Measurements from ENCODE around the gene APOL2. TPM values are rescaled to one million over a fixed set of nuclear protein-coding genes. Genes with fewer than 3 reads are reported as not detected.
A peak's percentile ranks its signal among the peaks of the same experiment; 100 is the strongest.
"Not testable (repeated sequence)": the region's sequence is repeated elsewhere in the genome, so short reads cannot be mapped to it uniquely, and the experiment has no call there.

Gene APOL2
- total RNA-seq, 1 experiment from 2014 or later = 16.0 TPM

GRCh38 chr22:36277482-36278291 lies 38.4 kb upstream of the APOL2 start:
- Mint-ChIP-seq H3K9me3 (ENCODE audit: unreplicated experiment) (no peaks in the 10 kb centered on the region), H3K36me3 (ENCODE audit: insufficient read depth, unreplicated experiment) (peaks cover 44% of the 10 kb centered on the region), H3K4me1 (ENCODE audit: insufficient read depth, unreplicated experiment) (peaks cover 6% of the 10 kb centered on the region), H3K27me3 (ENCODE audit: insufficient read depth, unreplicated experiment) (no peaks in the 10 kb centered on the region), H3K27ac (ENCODE audit: low read depth, unreplicated experiment) (peak overlapping the region; percentile 19), H3K4me3 (ENCODE audit: unreplicated experiment) (no peak overlapping the region)
- POLR2A ChIA-PET = interaction anchor here (0.6 to 1.5 kb wide), 5 partner anchors 8 to 476 kb away, joined by 3 to 4 read pairs (median 3); no protein-coding TSS in a partner anchor
- BruUV-seq (replicated peaks) = no TSS peak
- CTCF ChIA-PET = interaction anchor here (0.6 to 2.6 kb wide), 23 partner anchors 9 to 1588 kb away, joined by 3 to 15 read pairs (median 4); partner anchors contain the start of genes APOL2, APOL4 and TXN2
- DNase-seq (ENCODE audit: unreplicated experiment) = peak; percentile 66
- TF ChIP-seq, protein P1, sequence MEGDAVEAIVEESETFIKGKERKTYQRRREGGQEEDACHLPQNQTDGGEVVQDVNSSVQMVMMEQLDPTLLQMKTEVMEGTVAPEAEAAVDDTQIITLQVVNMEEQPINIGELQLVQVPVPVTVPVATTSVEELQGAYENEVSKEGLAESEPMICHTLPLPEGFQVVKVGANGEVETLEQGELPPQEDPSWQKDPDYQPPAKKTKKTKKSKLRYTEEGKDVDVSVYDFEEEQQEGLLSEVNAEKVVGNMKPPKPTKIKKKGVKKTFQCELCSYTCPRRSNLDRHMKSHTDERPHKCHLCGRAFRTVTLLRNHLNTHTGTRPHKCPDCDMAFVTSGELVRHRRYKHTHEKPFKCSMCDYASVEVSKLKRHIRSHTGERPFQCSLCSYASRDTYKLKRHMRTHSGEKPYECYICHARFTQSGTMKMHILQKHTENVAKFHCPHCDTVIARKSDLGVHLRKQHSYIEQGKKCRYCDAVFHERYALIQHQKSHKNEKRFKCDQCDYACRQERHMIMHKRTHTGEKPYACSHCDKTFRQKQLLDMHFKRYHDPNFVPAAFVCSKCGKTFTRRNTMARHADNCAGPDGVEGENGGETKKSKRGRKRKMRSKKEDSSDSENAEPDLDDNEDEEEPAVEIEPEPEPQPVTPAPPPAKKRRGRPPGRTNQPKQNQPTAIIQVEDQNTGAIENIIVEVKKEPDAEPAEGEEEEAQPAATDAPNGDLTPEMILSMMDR (IDR thresholded peaks at IDR 0.05; ENCODE audit: unreplicated experiment) = peak; percentile 68
- intact Hi-C loops (cut with micrococcal nuclease) = loop anchor here (2.0 to 5.0 kb wide), 2 partner anchors 80 to 133 kb away; no protein-coding TSS in a partner anchor

- intact Hi-C loops (cut with micrococcal nuclease) = no loop called here
- no peak for DNase-seq (ENCODE audit: unreplicated experiment)
- TF ChIP-seq, protein P1 (IDR thresholded peaks at IDR 0.05; ENCODE audit: unreplicated experiment) = no peak
- H3K9me3 Mint-ChIP-seq (ENCODE audit: unreplicated experiment) = no peaks in the 10 kb centered on the region
- no peak overlapping the region for H3K27ac Mint-ChIP-seq (ENCODE audit: low read depth, unreplicated experiment)
- H3K36me3 Mint-ChIP-seq (ENCODE audit: insufficient read depth, unreplicated experiment) = peaks cover 12% of the 10 kb centered on the region
- no peak overlapping the region for H3K4me3 Mint-ChIP-seq (ENCODE audit: unreplicated experiment)
- ChIA-PET CTCF (interaction anchor here (1.5 kb wide), 2 partner anchors 36 to 130 kb away, joined by 5 to 6 read pairs; partner anchors contain the start of gene APOL2), POLR2A (interaction anchor here (0.7 to 1.4 kb wide), 3 partner anchors 10 to 299 kb away, joined by 3 to 4 read pairs (median 4); partner anchors contain the start of gene APOL2)
- peaks cover 5% of the 10 kb centered on the region for H3K4me1 Mint-ChIP-seq (ENCODE audit: insufficient read depth, unreplicated experiment)
- no TSS peak for BruUV-seq (replicated peaks)
- no peaks in the 10 kb centered on the region for H3K27me3 Mint-ChIP-seq (ENCODE audit: insufficient read depth, unreplicated experiment)
These were observed 35.2 kb upstream of the APOL2 start for GRCh38 chr22:36274531-36274930.

- H3K27me3 Mint-ChIP-seq (ENCODE audit: insufficient read depth, unreplicated experiment); POLR2A ChIA-PET; H3K36me3 Mint-ChIP-seq (ENCODE audit: insufficient read depth, unreplicated experiment); BruUV-seq (replicated peaks); H3K4me1 Mint-ChIP-seq (ENCODE audit: insufficient read depth, unreplicated experiment); H3K9me3 Mint-ChIP-seq (ENCODE audit: unreplicated experiment); intact Hi-C loops (cut with micrococcal nuclease); H3K4me3 Mint-ChIP-seq (ENCODE audit: unreplicated experiment); DNase-seq (ENCODE audit: unreplicated experiment); H3K27ac Mint-ChIP-seq (ENCODE audit: low read depth, unreplicated experiment): not testable (repeated sequence)
- CTCF ChIA-PET = interaction anchor here (2.2 kb wide), 1 partner anchor 32 kb away, joined by 9 read pairs; the partner anchor contains the start of gene APOL2
These were observed 32.6 kb upstream of the APOL2 start for GRCh38 chr22:36271951-36272350.

DNA sequence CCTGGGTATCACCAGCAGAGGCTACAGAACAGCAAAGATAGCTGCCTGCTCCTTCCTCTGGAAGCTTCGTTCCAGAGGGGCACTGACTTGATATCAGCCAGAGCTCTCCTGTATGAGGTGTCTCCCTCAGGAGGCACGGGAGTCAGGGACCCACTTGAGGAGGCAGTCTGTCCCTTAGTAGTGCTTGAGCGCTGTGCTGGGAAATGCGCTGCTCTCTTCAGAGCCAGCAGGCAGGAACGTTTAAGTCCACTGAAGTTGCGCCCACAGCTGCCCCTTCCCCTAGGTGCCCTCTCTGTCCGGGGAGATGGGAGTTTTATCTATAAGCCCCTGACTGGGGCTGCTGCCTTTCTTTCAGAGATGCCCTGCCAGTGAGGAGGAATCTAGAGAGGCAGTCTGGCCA lies 31.9 kb upstream of the APOL2 start:
- H3K27ac Mint-ChIP-seq (ENCODE audit: low read depth, unreplicated experiment); H3K4me1 Mint-ChIP-seq (ENCODE audit: insufficient read depth, unreplicated experiment); H3K4me3 Mint-ChIP-seq (ENCODE audit: unreplicated experiment); intact Hi-C loops (cut with micrococcal nuclease); DNase-seq (ENCODE audit: unreplicated experiment); POLR2A ChIA-PET; BruUV-seq (replicated peaks); H3K9me3 Mint-ChIP-seq (ENCODE audit: unreplicated experiment); H3K27me3 Mint-ChIP-seq (ENCODE audit: insufficient read depth, unreplicated experiment); H3K36me3 Mint-ChIP-seq (ENCODE audit: insufficient read depth, unreplicated experiment): not testable (repeated sequence)
- CTCF ChIA-PET = interaction anchor here (2.2 to 2.3 kb wide), 2 partner anchors 29 to 32 kb away, joined by 9 read pairs; partner anchors contain the start of gene APOL2

- Mint-ChIP-seq H3K4me1 (ENCODE audit: insufficient read depth, unreplicated experiment) (peaks cover 11% of the 10 kb centered on the region), H3K4me3 (ENCODE audit: unreplicated experiment) (no peak overlapping the region), H3K9me3 (ENCODE audit: unreplicated experiment) (no peaks in the 10 kb centered on the region), H3K27me3 (ENCODE audit: insufficient read depth, unreplicated experiment) (no peaks in the 10 kb centered on the region), H3K27ac (ENCODE audit: low read depth, unreplicated experiment) (no peak overlapping the region), H3K36me3 (ENCODE audit: insufficient read depth, unreplicated experiment) (no peaks in the 10 kb centered on the region)
- no TSS peak for BruUV-seq (replicated peaks)
- CTCF ChIA-PET = interaction anchor here (1.7 kb wide), 1 partner anchor 10 kb away, joined by 4 read pairs; no protein-coding TSS in a partner anchor
- POLR2A ChIA-PET = no interaction called here
- TF ChIP-seq, protein P1 (IDR thresholded peaks at IDR 0.05; ENCODE audit: unreplicated experiment) = no peak
- no peak for DNase-seq (ENCODE audit: unreplicated experiment)
- intact Hi-C loops (cut with micrococcal nuclease) = no loop called here
These were observed 28.7 kb upstream of the APOL2 start for GRCh38 chr22:36267896-36268485.

All from MCF 10A (cell line).